GM12864 (cell line): ENCODE data around the gene PHF1.

ENCODE experiments used
- DNase-seq: peaks from one replicate; pipeline ENCODE4 v3.0.0-alpha.2; 2011; ENCODE audit warnings: low read depth
- H3K4me3 ChIP-seq: 2 replicates; pipeline ENCODE4 v1.5.1; 2011; ENCODE audit warnings: mild to moderate bottlenecking, low read depth, low read length, control low read depth
- CTCF ChIP-seq: IDR thresholded peaks from 2 replicates; pipeline ENCODE4 v1.5.1; 2011; ENCODE audit warnings: low read depth, mild to moderate bottlenecking, moderate library complexity, low read length, control low read depth, inconsistent platforms; ENCODE audit errors: missing control alignments

PHF1 gene

GRCh38 chr6:33404884-33405283 lies 5.9 kb upstream of the PHF1 start:
- no peak for DNase-seq
- TF ChIP-seq CTCF = no peak
- no peak overlapping the region for H3K4me3 ChIP-seq

- no peak for DNase-seq
- H3K4me3 ChIP-seq = no peak overlapping the region
- TF ChIP-seq CTCF = no peak
Measured at GRCh38 chr6:33405386-33405940, 5.4 kb upstream of the PHF1 start.

- no peak overlapping the region for H3K4me3 ChIP-seq
- TF ChIP-seq CTCF = no peak
- no peak for DNase-seq
Measured at GRCh38 chr6:33406126-33406525, 4.7 kb upstream of the PHF1 start.

- TF ChIP-seq CTCF = no peak
- no peak for DNase-seq
- H3K4me3 ChIP-seq = no peak overlapping the region
Measured at GRCh38 chr6:33407132-33407718, 3.6 kb upstream of the PHF1 start.

- peak overlapping the region; percentile 70 for H3K4me3 ChIP-seq
- peak; percentile 82 for DNase-seq
- no peak for TF ChIP-seq CTCF
Measured at GRCh38 chr6:33410050-33410710, 634 bp upstream of the PHF1 start.

- no peak for TF ChIP-seq CTCF
- DNase-seq = no peak
- peak overlapping the region; percentile 70 for H3K4me3 ChIP-seq
Measured at GRCh38 chr6:33411632-33412005, 805 bp downstream of the PHF1 start.
